C4-2B (cell line): Measurements from ENCODE around the gene BPHL.
A peak's percentile ranks its signal among the peaks of the same experiment; 100 is the strongest.
"Not testable (repeated sequence)": the region's sequence is repeated elsewhere in the genome, so short reads cannot be mapped to it uniquely, and the experiment has no call there.

Source experiments
- H3K27ac ChIP-seq: fragments of 450-650 bp; 2 replicates; pipeline ENCODE4 v1.5.1; 2017
- ZFX ChIP-seq: fragments of 450-650 bp; IDR thresholded peaks from 2 replicates; pipeline ENCODE4 v1.6.1; 2017
- TF ChIP-seq, protein P1 (sequence below): fragments of 450-650 bp; conservative IDR thresholded peaks from 2 replicates; pipeline ENCODE4 v1.5.1; 2017; ENCODE audit warnings: mild to moderate bottlenecking

The BPHL gene

DNA sequence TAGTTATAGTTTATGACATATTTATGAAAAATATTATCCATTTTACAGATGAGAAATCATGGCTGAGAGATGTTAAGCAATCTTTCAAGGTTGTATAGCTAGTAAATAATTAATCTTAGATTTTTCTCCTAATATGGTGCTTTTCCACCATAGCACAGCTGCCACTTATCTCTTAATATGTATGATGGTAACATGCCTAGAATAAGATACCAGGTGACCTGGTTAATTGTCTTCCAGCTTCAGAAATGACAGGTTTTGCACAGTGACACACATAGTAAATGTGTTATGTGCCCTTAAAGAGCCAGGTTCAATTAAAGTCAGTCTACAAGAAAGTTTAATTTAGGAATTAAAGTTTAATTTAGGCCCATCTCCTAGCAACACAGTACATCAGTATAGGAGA is 24.0 kb downstream of the BPHL start:
- no peak overlapping the region for H3K27ac ChIP-seq
- no peak for TF ChIP-seq ZFX
- TF ChIP-seq, protein P1, sequence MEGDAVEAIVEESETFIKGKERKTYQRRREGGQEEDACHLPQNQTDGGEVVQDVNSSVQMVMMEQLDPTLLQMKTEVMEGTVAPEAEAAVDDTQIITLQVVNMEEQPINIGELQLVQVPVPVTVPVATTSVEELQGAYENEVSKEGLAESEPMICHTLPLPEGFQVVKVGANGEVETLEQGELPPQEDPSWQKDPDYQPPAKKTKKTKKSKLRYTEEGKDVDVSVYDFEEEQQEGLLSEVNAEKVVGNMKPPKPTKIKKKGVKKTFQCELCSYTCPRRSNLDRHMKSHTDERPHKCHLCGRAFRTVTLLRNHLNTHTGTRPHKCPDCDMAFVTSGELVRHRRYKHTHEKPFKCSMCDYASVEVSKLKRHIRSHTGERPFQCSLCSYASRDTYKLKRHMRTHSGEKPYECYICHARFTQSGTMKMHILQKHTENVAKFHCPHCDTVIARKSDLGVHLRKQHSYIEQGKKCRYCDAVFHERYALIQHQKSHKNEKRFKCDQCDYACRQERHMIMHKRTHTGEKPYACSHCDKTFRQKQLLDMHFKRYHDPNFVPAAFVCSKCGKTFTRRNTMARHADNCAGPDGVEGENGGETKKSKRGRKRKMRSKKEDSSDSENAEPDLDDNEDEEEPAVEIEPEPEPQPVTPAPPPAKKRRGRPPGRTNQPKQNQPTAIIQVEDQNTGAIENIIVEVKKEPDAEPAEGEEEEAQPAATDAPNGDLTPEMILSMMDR: no peak

DNA sequence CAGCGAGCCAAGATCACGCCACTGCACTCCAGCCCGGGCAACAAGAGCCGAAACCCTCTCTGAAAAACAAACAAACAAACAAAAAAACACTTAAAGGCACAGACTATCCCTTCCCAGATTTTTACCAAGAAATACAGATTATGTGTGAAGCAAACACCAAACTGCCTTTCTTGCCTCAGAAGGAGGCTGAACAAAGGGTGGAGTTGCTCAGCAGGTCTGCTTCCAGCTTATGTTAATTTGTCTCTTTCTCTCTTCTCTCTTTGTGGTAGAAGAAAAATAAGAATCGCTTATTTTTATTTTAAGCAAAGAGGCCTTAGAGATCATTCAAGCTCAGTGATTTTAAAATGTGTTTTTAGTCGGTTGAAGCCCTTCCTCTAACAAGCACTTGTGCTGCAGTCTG is 24.6 kb downstream of the BPHL start:
- no peak overlapping the region for H3K27ac ChIP-seq
- TF ChIP-seq, protein P1: no peak
- no peak for TF ChIP-seq ZFX

DNA sequence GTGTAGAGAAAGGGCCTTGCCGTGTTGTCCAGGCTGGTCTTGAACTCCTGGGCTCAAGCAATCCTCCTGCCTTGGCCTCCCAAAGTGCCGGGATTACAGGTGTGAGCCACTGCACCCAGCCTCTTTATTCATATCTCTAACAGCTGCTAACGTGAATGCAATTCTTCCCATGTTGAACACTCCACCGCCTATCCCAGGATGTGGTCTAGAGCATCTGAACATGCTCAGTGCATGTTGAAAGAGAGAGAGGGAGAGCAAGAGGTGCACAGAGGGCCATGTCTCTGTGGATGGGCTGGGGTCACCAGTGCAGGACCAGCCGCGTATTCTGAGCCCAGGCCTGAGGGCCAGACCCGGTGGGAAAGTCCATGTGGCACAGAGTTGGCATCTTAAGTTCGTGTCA is 26.1 kb downstream of the BPHL start:
- no peak overlapping the region for H3K27ac ChIP-seq
- no peak for TF ChIP-seq ZFX
- TF ChIP-seq, protein P1: no peak

DNA sequence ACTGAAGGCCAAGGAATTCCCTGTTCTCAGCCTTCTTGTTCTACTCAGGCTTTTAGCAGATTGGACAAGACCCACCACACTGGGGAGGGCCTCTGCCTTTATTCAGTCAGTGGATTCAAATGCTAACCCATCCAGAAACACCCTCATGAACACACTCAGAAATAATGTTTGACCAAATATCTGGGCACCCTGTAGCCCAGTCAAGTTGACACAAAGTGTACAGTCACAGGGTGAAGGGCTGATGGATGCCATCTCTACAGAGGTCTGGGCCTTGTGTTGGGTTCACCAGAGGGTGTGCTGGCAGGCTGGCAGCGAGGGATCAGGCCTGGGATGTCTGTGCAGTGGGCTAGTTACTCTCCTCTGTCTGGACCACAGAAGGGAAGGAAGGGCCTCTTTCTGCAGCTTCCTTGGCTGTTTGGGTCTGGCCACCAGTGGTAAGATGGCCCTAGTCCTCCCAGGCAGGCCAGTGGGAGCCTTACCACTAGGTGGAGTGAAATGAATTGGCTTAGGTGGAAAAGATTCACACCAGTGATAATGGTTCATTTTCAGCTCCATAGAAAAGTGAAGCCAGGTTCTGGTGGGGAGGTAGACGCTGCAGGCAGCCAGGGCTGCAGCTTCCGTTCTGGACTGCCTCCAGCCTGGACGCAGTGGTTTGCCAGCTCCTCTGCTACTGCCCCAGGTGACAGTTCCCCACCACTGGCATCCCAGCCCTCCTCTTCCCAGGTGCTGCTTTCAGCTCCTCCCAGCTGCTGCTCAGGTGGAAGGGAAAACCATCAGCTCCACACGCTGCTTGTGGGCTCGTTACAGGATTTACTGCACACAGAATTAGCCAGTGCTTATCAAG is 29.6 kb downstream of the BPHL start:
- TF ChIP-seq, protein P1: no peak
- no peak for TF ChIP-seq ZFX
- no peak overlapping the region for H3K27ac ChIP-seq

DNA sequence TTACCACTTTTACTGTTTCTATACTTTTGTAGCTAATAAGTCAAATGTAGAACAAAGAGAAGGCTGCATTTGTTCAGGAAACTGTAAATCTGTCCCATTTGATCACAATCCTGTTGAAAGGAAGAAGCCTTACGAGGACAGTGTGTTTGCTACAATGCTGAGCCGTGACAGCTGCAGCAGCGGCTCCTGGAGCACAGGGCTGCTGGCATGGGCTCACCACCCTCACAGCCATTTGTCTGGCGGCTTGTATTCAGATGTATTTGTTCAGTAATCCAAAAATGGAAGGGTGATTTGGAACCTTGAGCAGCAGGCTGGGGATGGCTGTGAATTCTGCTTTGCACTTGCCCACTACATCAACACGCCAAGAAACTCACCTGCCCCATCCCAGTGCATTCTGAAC is 33.2 kb downstream of the BPHL start:
- H3K27ac ChIP-seq: no peak overlapping the region
- TF ChIP-seq ZFX: no peak
- TF ChIP-seq, protein P1: no peak

DNA sequence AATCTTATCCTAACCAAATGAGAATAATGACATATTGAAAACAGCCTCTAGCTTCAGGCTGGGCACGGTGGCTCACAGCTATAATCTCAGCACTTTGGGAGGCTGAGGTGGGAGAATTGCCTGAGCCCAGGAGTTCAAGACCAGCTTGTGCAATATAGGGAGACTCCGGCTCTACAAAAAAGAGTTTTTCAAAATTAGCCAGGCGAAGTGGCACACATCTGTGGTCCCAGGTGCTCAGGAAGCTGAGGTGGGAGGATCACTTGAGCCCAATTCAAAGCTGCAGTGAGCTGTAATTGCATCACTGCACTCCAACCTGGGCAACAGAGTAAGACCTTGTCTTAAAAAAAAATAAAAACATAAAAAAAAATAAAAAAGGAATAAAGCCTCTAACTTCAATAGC is 34.2 kb downstream of the BPHL start:
- no peak overlapping the region for H3K27ac ChIP-seq
- no peak for TF ChIP-seq ZFX
- TF ChIP-seq, protein P1: no peak

DNA sequence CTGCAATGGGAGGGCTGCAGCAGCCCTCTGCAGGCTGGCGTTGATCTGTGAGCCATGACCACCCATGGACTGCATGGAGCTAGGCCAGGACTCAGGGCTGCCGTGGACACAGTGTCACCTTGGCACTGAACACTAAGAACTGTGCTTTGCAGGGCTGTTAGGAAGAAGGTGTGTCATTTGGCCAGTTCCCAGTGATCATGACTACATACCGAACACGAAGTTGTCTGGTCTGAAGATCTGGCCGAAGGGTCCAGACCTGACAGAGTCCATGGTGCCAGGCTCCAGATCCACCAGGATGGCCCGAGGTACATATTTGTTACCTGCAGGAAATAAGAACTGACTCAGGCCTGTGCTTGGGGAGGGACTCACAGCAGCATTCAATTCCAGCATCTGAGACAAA is 36.9 kb downstream of the BPHL start:
- H3K27ac ChIP-seq: not testable (repeated sequence)

DNA sequence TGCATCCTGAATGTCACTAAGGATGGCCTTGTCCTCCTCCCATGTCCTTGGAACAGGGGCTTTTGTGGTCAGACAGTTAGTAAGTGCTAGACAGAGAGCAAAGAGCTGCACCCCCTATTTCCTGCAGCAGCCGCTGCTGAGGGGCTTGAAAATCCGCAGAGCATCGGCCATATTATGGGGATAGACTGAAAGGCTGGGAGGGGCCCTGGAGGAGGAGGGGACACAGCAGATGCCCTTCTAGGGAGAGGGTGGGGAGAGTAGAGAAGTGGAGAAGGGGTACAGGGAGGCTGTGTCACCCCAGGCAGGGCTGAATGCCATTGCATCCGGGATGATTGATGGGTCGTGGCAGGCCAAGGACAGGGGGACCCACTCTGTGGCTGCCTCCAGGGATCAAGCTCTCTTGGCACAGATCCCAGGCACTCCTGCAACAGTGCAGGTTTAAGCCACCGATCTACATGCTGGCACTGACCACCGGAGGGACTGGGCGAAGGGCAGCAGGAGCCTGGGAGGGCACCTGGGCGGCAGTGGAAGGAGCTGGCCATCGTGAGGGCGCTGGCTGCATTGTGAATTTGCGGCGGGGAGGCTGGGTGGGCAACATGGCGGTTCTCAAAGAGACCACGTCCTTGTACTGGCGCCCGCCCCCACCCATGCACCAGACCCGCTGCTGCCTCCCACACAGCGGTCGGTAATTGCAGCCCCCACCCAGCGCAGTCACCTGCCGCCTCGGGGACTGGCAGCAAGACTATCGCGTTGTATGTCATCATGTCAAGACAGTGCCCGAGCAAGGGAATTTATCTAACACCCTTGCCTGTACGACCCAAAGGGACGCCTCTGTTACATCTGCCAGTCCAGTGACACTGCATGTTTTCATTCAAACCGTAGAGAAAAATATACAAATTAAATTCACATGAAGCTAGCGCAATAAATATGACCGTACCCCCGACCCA is 37.9 kb downstream of the BPHL start:
- H3K27ac ChIP-seq: peak overlapping the region; percentile 61
